ENCODE results near the gene RASAL2.

DNA sequence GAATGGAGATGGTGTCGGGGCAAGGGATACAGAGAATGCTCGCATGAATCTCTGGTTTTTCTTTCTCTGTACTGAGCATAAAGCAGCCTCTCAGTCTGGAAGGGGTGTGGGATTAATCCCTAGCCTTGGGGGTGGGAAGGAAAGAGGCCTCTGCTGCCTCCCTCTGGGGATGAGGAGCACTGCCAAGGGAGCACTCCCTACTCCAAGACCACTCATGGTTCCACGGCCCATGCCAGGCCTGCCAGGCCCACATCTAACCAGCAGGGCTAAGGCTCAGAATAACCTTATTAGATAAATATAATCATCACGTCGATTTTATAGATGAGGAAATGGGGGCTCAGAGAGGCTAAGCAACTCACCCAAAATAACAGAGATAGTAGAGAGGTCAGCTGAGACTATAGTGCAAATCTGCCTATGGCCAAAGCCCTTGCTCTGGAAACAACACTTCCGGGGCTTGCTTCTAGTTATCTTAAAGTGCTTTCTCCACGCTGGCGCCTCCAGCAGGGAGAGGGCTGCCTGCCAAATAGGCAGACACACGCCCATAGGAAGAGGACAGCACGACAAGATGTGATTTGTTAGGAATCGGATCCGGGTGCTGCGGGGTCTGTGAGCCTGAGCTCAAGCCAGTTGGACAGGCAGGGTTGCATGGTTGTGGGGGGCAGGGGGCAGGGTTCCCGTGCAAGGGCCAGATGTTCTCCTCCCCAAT is 419.5 kb downstream of the RASAL2 start:
- no peak for TF ChIP-seq PAX5 (IDR thresholded peaks at IDR 0.05; ENCODE audit: insufficient read depth, low read length, severe bottlenecking)
- no peak for TF ChIP-seq TAF1 (IDR thresholded peaks at IDR 0.05; ENCODE audit: low read depth, low read length)
- no peak for TF ChIP-seq POLR2A (IDR thresholded peaks at IDR 0.05; ENCODE audit: low read depth, low read length)
- no peak for TF ChIP-seq POLR2AphosphoS5 (IDR thresholded peaks at IDR 0.05; ENCODE audit: low read depth, low read length)

All from GM12891 (cell line).